Measurements from ENCODE around the gene SAMD5. TPM values are rescaled to one million over a fixed set of nuclear protein-coding genes. Genes with fewer than 3 reads are reported as not detected.

Gene SAMD5
- polyA plus RNA-seq, 1 donor from 2014 or later, result 14.1 TPM

DNA sequence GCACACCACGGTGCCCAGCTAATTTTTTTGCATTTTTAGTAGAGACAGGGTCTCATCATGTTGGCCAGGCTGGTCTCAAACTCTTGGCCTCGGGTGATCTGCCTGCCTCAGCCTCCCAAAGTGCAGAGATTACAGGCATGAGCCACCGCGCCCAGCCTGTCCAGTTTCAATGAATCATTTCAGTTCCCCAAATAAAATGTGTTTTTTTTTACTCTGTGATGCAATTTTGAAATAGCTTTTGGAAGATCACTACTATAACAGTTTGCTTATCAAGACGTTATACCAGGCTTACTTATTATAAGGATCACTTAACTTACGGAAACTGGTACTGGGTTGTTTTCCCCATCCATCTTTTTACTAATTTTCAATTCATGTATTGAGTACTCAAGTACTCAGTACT lies 80.0 kb downstream of the SAMD5 start:
- no peaks in the 10 kb centered on the region for H3K9me2 ChIP-seq (ENCODE audit: insufficient read depth, low read length)
- no peak overlapping the region for H3K4me3 ChIP-seq (ENCODE audit: low read length)
- H3K36me3 ChIP-seq (ENCODE audit: insufficient read depth, low read length), result no peaks in the 10 kb centered on the region
- H3K9ac ChIP-seq (ENCODE audit: low read length), result no peak overlapping the region
- H3K4me2 ChIP-seq (ENCODE audit: low read length), result no peak overlapping the region
- TF ChIP-seq, protein P1, sequence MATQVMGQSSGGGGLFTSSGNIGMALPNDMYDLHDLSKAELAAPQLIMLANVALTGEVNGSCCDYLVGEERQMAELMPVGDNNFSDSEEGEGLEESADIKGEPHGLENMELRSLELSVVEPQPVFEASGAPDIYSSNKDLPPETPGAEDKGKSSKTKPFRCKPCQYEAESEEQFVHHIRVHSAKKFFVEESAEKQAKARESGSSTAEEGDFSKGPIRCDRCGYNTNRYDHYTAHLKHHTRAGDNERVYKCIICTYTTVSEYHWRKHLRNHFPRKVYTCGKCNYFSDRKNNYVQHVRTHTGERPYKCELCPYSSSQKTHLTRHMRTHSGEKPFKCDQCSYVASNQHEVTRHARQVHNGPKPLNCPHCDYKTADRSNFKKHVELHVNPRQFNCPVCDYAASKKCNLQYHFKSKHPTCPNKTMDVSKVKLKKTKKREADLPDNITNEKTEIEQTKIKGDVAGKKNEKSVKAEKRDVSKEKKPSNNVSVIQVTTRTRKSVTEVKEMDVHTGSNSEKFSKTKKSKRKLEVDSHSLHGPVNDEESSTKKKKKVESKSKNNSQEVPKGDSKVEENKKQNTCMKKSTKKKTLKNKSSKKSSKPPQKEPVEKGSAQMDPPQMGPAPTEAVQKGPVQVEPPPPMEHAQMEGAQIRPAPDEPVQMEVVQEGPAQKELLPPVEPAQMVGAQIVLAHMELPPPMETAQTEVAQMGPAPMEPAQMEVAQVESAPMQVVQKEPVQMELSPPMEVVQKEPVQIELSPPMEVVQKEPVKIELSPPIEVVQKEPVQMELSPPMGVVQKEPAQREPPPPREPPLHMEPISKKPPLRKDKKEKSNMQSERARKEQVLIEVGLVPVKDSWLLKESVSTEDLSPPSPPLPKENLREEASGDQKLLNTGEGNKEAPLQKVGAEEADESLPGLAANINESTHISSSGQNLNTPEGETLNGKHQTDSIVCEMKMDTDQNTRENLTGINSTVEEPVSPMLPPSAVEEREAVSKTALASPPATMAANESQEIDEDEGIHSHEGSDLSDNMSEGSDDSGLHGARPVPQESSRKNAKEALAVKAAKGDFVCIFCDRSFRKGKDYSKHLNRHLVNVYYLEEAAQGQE (IDR thresholded peaks at IDR 0.05; ENCODE audit: borderline replicate concordance), result no peak
- no peak for TF ChIP-seq EP300 (conservative IDR thresholded peaks at IDR 0.05; ENCODE audit: poor library complexity, severe bottlenecking)
- no peak for TF ChIP-seq RAD21 (conservative IDR thresholded peaks at IDR 0.05)
- no peak for TF ChIP-seq TAF1 (IDR thresholded peaks at IDR 0.05; ENCODE audit: low read depth)
- TF ChIP-seq POLR2AphosphoS5 (IDR thresholded peaks at IDR 0.05), result no peak
- TF ChIP-seq, protein P2, sequence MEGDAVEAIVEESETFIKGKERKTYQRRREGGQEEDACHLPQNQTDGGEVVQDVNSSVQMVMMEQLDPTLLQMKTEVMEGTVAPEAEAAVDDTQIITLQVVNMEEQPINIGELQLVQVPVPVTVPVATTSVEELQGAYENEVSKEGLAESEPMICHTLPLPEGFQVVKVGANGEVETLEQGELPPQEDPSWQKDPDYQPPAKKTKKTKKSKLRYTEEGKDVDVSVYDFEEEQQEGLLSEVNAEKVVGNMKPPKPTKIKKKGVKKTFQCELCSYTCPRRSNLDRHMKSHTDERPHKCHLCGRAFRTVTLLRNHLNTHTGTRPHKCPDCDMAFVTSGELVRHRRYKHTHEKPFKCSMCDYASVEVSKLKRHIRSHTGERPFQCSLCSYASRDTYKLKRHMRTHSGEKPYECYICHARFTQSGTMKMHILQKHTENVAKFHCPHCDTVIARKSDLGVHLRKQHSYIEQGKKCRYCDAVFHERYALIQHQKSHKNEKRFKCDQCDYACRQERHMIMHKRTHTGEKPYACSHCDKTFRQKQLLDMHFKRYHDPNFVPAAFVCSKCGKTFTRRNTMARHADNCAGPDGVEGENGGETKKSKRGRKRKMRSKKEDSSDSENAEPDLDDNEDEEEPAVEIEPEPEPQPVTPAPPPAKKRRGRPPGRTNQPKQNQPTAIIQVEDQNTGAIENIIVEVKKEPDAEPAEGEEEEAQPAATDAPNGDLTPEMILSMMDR (IDR thresholded peaks at IDR 0.05; ENCODE audit: poor library complexity, severe bottlenecking), result no peak
- no peak for TF ChIP-seq MXI1 (conservative IDR thresholded peaks at IDR 0.05; ENCODE audit: poor library complexity, severe bottlenecking)
- TF ChIP-seq EZH2 (IDR thresholded peaks at IDR 0.05; ENCODE audit: borderline replicate concordance, insufficient read depth, low read length, poor library complexity, severe bottlenecking), result no peak
- TF ChIP-seq SMC3 (conservative IDR thresholded peaks at IDR 0.05; ENCODE audit: poor library complexity), result no peak
- no peak overlapping the region for H2AFZ ChIP-seq (ENCODE audit: low read depth, low read length)
- no peaks in the 10 kb centered on the region for H4K20me1 ChIP-seq (ENCODE audit: insufficient read depth)
- H3K27me3 ChIP-seq (ENCODE audit: insufficient read depth, low read depth, low read length), result no peaks in the 10 kb centered on the region
- no peaks in the 10 kb centered on the region for H3K9me3 ChIP-seq (ENCODE audit: low read length)
- no peaks in the 10 kb centered on the region for H3K79me2 ChIP-seq (replicated peaks; ENCODE audit: insufficient read depth, low read length)
- no peaks in the 10 kb centered on the region for H3F3A ChIP-seq (ENCODE audit: insufficient read depth, low read length, poor library complexity, severe bottlenecking)
- no peak overlapping the region for H3K27ac ChIP-seq (ENCODE audit: low read length)

DNA sequence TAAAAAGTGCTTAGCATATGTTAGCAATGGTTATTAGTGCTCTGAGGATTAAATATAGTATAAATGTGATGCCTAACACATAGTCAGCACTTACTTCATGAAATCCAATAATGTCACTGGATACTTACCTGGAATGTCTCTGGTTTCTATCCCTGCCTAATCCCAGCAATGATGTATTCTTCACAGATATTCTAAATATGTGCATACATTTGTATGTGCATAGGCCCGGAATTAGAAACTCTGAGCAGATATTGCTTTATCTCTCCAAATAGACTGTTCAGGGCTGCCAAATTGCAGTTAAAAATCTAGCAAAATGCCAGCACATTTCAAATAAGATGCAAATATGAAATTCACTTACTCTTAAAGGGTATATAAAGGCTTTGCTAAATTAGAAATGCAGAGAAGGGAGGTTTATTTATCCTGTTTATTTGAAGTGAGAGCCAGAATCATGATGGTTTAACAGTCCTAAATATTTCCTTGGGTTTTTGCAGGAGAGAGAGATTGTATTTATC lies 81.3 kb downstream of the SAMD5 start:
- no peaks in the 10 kb centered on the region for H4K20me1 ChIP-seq (ENCODE audit: insufficient read depth)

More for the DNA sequence above, 81.3 kb downstream of the SAMD5 start:
- no peaks in the 10 kb centered on the region for H3K9me2 ChIP-seq (ENCODE audit: insufficient read depth, low read length)
- TF ChIP-seq POLR2AphosphoS5 (IDR thresholded peaks at IDR 0.05) (no peak), TAF1 (IDR thresholded peaks at IDR 0.05; ENCODE audit: low read depth) (no peak), EZH2 (IDR thresholded peaks at IDR 0.05; ENCODE audit: borderline replicate concordance, insufficient read depth, low read length, poor library complexity, severe bottlenecking) (no peak), MXI1 (conservative IDR thresholded peaks at IDR 0.05; ENCODE audit: poor library complexity, severe bottlenecking) (no peak), RAD21 (conservative IDR thresholded peaks at IDR 0.05) (no peak), EP300 (conservative IDR thresholded peaks at IDR 0.05; ENCODE audit: poor library complexity, severe bottlenecking) (no peak), SMC3 (conservative IDR thresholded peaks at IDR 0.05; ENCODE audit: poor library complexity) (no peak)
- TF ChIP-seq, protein P1 (IDR thresholded peaks at IDR 0.05; ENCODE audit: borderline replicate concordance), result no peak
- TF ChIP-seq, protein P2 (IDR thresholded peaks at IDR 0.05; ENCODE audit: poor library complexity, severe bottlenecking), result no peak
- H3K9ac ChIP-seq (ENCODE audit: low read length), result no peak overlapping the region
- no peak overlapping the region for H3K27ac ChIP-seq (ENCODE audit: low read length)
- H3K27me3 ChIP-seq (ENCODE audit: insufficient read depth, low read depth, low read length), result no peaks in the 10 kb centered on the region
- H3K36me3 ChIP-seq (ENCODE audit: insufficient read depth, low read length), result no peaks in the 10 kb centered on the region
- no peaks in the 10 kb centered on the region for H3K79me2 ChIP-seq (replicated peaks; ENCODE audit: insufficient read depth, low read length)
- H3F3A ChIP-seq (ENCODE audit: insufficient read depth, low read length, poor library complexity, severe bottlenecking), result no peaks in the 10 kb centered on the region
- no peaks in the 10 kb centered on the region for H3K9me3 ChIP-seq (ENCODE audit: low read length)
- no peak overlapping the region for H3K4me3 ChIP-seq (ENCODE audit: low read length)
- H3K4me2 ChIP-seq (ENCODE audit: low read length), result no peak overlapping the region
- no peak overlapping the region for H2AFZ ChIP-seq (ENCODE audit: low read depth, low read length)
